Iris pigment epithelial cell (primary cell): ENCODE measurements around the gene CCDC141.
"Not testable (repeated sequence)": the region's sequence is repeated elsewhere in the genome, so short reads cannot be mapped to it uniquely, and the experiment has no call there.

Experiments
- DNase-seq: peaks from one replicate; pipeline ENCODE4 v3.0.0-alpha.2; 2011; ENCODE audit warnings: low read depth

The CCDC141 gene

DNA sequence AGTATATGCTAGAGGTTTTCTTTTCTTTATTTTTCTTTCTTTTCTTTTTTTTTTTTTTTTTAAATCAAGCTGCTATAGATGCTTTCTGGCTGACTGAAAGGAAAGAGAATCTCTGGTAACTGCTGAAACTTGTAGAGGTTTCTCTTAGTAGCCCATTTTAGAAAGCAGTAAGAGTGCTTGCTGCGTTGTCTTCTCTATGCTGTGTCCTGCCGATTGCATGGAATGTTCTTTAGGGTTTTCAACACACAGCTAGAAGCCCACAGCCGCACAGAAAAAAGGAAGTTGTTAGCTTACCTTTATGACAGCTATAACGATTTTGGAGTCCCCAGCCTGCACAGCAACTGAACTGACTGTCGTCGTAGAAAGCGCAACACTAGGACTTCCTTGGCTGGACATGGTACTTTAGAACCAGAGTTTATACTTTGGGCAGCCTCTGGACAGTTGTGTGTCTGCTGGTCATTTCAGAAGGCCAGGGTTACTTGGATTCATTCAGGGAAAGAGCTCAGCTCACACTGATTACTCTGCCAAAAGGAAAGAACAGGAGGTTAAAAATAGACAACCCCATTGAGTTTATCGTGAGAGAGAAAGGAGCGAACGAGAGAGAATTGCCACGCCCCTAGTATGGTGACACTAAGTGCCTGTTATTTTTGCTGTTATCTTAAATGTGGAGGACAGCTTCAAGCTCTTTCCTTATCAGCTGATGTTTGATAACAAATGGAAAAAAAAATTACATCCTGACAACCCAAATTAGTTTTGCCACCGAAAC is at the start of gene CCDC141:
TSS of gene CCDC141 (minus strand) at position 592 of the 766 bp plus-strand sequence. CDS start at position 396, 196 bp downstream.
- DNase-seq, result no peak

- no peak for DNase-seq
These were observed 48.2 kb upstream of the CCDC141 start for GRCh38 chr2:179098080-179098689.

DNA sequence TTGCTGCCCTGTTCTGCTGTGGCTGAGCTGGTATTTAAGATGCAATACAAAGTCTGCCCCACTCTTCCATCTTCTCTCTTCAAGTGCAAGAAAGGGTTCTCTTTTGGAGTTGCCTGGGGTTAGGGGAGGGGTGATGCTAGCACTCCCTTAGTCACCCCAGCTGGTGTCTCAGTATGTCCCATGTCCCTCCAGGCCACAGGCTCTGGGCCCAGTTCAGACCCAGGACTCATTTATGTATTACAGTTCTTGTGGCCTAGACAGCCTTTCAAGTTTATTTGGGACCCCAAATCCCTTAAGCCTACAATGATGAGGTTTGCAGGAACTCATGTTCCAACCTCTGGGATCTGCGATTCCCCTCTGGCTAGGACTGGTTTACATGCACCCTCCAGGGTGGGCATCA is 47.2 kb upstream of the CCDC141 start:
- DNase-seq, result no peak

GRCh38 chr2:179096090-179096489 is 46.2 kb upstream of the CCDC141 start:
- no peak for DNase-seq

- DNase-seq, result not testable (repeated sequence)
These were observed 43.0 kb upstream of the CCDC141 start for GRCh38 chr2:179092912-179093311.

GRCh38 chr2:179082697-179083096 is 32.8 kb upstream of the CCDC141 start:
- DNase-seq, result no peak

- DNase-seq, result no peak
These were observed 32.0 kb upstream of the CCDC141 start for GRCh38 chr2:179081954-179082353.

- DNase-seq, result no peak
These were observed 22.6 kb upstream of the CCDC141 start for GRCh38 chr2:179072527-179072926.

- DNase-seq, result no peak
These were observed 21.9 kb upstream of the CCDC141 start for GRCh38 chr2:179071810-179072355.

DNA sequence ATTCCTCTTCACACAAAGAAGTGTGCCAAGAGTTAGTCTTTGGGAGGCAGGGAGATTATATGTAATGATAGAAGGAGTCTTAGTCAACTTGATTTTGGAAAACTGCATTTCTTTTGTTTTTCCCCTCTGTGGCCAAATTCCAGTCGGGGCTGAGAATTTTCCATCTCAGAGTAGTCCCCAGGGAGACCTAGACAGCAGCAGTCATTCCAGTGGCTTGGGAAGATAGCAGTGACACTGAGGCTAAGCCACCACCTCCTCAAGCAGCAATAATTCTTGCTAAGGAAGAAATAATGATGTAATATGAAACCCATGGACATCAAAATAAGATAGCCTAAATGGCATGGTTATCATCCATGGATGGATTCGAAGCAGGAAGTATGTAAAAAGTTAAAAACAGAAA is 21.0 kb upstream of the CCDC141 start:
- no peak for DNase-seq

DNA sequence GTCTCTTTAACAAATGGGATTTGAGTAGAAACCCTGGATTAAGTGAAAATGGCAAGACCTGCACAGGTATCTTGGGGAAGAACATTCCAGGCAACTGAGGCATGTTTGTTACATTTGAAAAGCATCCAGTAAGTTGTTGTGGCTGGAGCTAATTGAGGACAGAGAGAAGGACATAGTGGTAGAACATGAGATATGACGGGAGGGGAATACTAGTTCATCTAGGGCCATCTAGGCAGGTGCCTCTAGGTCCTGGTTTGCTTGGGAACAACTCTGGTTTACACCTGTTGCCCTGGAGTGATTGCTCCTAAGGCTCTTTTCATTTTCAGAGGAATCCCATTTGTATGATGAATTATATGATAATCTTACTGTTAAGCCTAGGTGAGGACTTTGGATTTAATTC is 19.7 kb upstream of the CCDC141 start:
- no peak for DNase-seq

GRCh38 chr2:179068991-179069643 is 19.2 kb upstream of the CCDC141 start:
- DNase-seq, result no peak

DNA sequence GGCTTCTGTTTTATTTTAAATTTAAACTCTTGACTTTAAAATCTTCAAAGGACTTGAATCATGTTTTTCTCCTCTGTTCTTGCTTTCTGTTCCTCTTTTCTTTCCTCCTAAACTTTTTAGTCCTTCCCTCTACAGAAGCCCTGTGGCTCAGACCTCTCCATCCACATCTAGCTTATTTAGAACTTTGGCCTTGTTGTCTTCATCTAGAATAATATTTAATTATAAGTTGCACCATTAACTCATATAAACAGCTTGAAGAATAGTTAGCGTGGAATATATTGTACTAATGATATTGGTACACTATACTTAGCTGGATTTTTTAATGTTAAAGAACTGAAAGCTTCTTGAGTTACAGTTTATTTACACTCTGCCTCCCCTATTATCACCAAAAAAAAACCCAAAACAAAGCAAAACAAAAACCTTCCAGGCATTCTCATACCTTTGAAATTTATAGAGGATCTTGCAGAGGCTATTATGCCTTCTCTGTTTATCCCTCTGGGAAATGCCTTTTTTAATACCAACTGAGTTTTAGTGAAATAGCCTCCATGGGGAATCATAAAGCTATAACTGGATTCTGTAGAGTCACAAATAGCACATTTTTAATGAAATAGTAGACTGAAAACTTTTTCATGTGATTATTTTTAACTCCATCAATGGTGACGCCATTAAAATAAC is 9.2 kb upstream of the CCDC141 start:
- DNase-seq, result no peak

DNA sequence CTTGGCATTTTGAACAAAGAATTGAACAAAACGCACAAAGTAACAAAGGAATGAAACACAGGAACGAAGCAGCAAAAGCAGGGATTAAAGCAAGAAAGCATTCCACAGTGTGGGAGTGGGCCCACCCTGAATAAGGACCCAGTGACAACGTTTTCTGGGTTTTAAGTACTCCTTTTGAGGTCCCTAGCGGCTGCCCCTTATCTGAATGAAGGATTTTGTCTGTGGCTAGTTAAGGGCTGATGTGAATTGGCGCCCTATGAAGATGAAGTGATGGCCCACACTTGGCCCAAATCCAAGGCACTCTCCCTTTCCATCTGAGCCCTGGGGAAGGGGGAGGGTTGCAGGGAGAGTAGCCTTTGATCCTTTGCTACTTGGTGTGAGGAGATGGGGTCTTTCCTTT is 7.8 kb upstream of the CCDC141 start:
- DNase-seq, result no peak

DNA sequence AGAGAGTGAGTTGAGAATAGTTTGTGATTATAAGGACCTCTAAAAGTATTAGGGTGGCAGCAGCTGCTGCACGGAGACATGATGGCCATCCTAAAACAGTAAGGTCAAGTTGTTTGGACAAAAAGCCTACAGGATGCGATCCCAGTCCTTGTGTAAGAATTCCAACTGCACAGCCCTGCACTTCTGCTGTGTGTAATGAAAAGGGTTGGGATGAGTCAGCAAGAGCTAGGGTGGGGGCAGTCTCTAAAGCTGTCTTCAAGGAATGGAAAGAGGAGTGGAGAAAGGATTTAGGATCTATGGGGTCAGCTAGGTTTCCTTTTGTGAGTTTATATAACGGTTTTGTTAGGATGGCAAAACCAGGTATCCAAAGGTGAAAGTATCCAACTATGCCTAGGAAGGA is 3.6 kb upstream of the CCDC141 start:
- DNase-seq, result not testable (repeated sequence)

- no peak for DNase-seq
These were observed 1.3 kb upstream of the CCDC141 start for GRCh38 chr2:179051250-179051649.

GRCh38 chr2:179050755-179051154 is 818 bp upstream of the CCDC141 start:
- DNase-seq, result no peak

GRCh38 chr2:179049203-179049545 is 763 bp downstream of the CCDC141 start:
- DNase-seq, result no peak

DNA sequence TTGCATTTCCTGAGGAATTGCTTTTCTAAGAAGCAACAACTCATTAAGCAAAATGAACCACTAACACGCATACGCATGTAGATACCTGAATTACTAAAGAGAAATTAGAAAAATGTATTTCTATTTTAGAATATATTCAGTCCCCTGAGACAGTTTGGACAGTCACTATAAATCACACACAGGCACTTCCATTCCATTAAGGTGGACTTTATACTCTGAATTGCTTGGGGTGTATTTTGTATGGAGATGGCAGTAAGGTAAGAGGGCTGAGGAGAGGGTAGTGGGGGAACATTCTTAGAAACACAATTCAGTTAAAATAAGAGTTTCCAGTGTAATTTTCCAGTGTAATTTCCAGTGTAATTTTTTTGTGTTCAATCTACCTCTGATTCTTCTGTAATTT is 1.8 kb downstream of the CCDC141 start:
- DNase-seq, result no peak

- DNase-seq, result not testable (repeated sequence)
These were observed 4.3 kb downstream of the CCDC141 start for GRCh38 chr2:179045602-179046001.

DNA sequence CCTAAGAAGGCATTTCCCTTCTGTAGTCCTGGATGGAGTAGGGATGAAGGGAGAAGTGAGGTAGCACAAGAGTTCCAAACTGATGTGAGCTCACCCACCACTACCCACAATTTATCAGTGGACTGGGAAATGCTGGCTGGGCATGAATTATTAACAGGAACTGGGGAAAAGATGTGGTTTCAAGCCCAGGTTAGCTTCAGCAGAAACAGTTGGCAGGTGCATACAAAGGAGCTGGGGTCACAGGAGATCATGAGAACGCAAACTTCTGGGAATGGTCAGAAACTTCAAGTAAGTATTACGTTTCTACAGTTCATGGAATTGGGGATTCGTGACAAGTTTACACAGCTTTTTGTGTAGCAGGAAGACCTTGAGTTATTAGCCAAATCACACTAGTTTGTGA is 5.4 kb downstream of the CCDC141 start:
- DNase-seq, result no peak

DNA sequence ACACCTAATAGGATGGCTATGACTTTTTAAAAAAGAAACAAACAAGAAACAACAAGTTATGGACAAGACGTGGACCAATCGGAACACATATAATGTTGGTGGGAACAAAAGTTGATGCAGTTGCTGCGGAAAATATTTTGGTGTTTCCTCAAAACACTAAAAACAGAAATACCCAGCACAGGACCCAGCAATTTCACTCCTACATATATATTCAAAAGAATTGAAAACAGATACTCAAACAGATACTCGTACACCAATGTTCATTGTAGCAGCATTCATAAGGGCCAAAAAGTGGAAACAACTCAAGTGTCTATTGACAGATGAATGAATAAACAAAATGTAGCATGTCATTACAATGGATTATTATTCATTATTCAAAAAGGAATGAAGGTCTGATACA is 12.1 kb downstream of the CCDC141 start:
- DNase-seq, result no peak
